ENCODE measurements around the gene ABO. TPM values are rescaled to one million over a fixed set of nuclear protein-coding genes. Genes with fewer than 3 reads are reported as not detected.

Gene ABO
- 0.06 TPM in 1 of 2 replicates, not detected in the other for total RNA-seq

DNA sequence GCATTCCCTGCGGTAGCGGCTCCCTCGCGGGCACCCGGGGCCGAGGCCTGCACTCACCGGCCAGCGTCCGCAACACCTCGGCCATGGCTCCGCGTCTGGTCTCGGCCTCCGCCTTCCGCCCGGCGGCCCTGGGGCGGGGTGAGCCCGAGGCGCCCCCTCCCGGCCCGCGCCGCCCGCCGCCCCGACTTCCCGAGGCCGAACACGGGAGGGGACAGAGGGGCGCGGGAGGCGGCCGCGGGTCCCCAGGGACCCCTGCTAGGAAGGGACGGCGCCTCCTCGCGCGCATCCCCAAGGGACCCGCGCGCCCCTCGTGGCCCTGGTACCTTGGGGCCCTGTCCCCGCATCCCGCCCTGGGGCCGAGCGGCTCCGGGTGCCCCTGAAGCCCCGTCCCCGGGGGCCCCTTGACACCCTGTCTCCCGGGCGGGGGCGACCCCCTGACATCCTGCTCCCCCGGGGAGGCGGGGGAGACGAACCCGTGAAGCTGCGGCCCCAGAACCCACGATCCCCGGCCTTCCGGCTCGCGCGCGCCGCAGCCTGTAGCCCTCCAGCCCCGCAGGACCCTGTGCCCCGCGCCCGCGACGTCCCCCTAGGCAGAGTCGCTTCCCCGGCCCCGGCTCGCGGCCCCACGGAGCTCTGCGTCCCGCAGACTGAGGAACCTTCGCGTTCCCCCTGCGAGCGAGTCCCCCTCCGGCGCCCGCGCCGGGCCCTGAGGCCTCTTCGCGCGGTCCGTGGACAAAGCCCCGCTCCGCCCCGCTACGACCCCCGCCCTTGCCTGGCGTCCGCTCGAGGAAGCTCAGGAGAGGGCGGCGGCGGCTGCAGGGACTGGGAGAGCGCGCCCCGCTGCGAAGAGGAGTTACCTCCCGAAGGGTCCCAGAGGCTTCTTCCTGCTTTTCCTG, at the start of gene ABO:
Gene ABO (minus strand): TSS at position 97 of the 896 bp plus-strand sequence.

GRCh38 chr9:133208880-133209300, 66.1 kb downstream of the ABO start, which contains the start of gene OBP2B:
Gene OBP2B (minus strand): TSS chr9:133209250. CDS start chr9:133209199, 51 bp downstream.

Other genes starting within 250 kb of the ABO start
- 30.9 and 42.1 TPM in 2 replicates for gene GTF3C5, start 244.2 kb downstream of the ABO start, total RNA-seq
- gene CEL, start 213.2 kb downstream of the ABO start, total RNA-seq, result 0.10 and 0.50 TPM in 2 replicates
- gene RALGDS, start 154.0 kb downstream of the ABO start, total RNA-seq, result 9.6 TPM in 2 replicates
- 4.1 and 6.6 TPM in 2 replicates for gene GBGT1, start 111.3 kb downstream of the ABO start, total RNA-seq
- gene OBP2B, start 66.0 kb downstream of the ABO start, total RNA-seq, result not detected in 2 replicates
- gene SURF6, start 61.0 kb upstream of the ABO start, total RNA-seq, result 14.2 and 22.4 TPM in 2 replicates
- gene MED22, start 72.9 kb upstream of the ABO start, total RNA-seq, result 9.4 and 19.7 TPM in 2 replicates
- 3,323 and 3,336 TPM in 2 replicates for gene RPL7A, start 73.0 kb upstream of the ABO start, total RNA-seq
- 33.7 and 38.0 TPM in 2 replicates for gene SURF1, start 81.3 kb upstream of the ABO start, total RNA-seq
- 17.9 and 19.8 TPM in 2 replicates for gene SURF2, start 81.3 kb upstream of the ABO start, total RNA-seq
- 252 and 275 TPM in 2 replicates for gene SURF4, start 100.9 kb upstream of the ABO start, total RNA-seq
- 0.34 TPM in 1 of 2 replicates, not detected in the other for gene STKLD1, start 101.2 kb upstream of the ABO start, total RNA-seq
- gene REXO4, start 142.8 kb upstream of the ABO start, total RNA-seq, result 20.2 and 23.3 TPM in 2 replicates
- gene ADAMTS13, start 147.2 kb upstream of the ABO start, total RNA-seq, result 2.2 and 3.4 TPM in 2 replicates
- 7.1 and 8.8 TPM in 2 replicates for gene CACFD1, start 184.8 kb upstream of the ABO start, total RNA-seq
- 7.0 and 7.7 TPM in 2 replicates for gene SLC2A6, start 203.9 kb upstream of the ABO start, total RNA-seq
- gene MYMK, start 249.8 kb upstream of the ABO start, total RNA-seq, result not detected in 2 replicates